Fibroblast of skin of right biceps (primary cell): ENCODE measurements around the gene CACNA1B.
"Not testable (repeated sequence)": the region's sequence is repeated elsewhere in the genome, so short reads cannot be mapped to it uniquely, and the experiment has no call there.

Experiments used
- DNase-seq: peaks from one replicate; pipeline ENCODE4 v3.0.0-alpha.2; 2013

Gene CACNA1B

DNA sequence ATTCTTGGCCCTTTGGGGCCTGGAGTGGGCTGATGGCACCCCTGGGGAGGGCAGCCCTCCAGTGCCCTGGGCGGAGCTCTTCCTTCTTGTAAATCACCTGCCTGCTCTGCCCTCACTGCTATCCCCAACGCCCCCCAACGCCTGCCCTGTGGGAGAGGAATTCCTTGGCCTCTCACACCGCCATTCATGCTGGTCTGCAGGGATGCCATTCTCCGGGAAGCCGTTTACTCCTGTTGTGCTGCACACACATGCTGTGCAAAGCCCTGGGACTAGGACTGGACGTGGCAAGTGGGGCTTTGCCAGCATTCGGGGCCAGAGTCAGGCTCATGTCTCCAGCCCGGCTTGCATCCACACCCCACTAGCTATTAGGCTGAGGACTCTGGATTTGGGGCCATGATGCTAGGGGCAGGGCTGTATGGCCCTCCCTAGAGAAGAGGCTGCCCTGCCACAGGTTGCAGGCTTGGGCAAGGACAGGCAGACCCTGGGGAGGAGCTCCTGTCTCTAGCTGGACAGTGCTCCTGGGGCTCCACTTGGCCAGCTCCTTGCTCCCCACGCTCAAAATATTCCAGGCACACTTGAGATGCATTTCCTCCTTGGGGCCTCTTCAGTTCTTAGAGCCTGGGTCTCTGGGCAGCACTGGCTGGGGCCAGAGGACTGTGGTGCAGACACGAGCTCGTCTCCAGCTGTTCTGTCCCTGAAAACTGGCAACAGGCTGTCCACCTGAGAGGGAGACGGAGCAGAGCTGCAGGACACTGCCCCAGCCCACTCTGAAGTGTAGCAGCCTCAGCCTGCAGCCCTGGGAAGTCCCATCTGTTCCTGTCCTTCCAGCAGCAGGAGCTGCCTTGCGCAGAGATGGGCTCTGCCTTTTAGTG lies 226.9 kb downstream of the CACNA1B start:
- no peak for DNase-seq

DNA sequence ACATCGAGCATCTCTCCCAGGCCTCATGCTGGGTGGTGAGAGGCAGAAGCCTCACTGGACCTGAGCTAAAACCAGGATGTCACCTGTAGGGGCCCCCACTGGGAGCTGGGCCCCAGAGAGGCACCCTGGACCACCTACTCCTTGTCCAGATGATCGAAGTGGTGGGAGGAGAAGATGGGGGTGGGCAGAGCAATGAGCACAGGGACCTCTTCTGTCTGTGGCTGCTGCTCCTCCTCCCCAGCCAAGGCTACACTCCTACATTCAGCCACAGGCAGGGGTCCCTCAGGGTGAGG lies 227.5 kb downstream of the CACNA1B start:
- DNase-seq, result no peak

DNA sequence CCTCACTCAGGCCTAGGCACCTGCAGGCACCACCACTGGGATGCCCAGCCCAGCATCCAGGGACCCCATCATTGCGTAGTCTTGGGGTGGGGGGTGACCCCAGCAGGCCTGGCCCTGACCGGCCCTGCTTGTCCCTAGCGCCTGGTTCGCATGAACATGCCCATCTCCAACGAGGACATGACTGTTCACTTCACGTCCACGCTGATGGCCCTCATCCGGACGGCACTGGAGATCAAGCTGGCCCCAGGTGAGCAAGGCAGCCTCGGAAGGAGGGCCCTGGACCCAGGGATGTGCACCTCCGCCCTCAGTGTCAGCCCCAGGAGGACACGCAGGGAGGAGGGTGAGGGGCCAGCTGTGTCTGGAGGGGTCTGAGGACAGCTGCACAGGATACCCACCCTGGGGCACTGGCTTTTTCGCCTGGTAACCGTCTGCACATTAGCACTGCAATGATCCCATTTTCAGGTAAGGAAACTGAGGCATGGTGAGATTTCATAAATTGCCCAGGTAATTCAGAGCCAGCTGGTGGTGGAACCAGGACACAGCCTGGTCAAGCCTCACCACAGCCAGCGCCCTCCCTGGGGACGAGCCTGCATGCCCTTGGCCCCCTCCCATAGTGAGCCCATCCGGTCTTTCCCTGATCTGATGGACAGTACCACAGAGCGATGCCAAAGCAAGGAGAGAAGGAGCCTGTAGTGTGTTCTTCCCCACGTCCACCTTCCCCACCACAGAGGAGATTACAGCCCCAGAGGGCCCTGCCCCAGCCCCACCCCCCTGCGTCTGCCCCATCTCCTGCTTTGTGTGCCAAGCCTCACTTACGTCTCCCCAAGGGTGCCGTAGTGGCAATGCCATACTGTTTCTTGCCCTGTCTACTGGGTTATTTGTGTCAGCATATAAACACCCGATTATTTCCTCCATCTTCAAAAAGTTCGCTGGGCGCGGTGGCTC lies 228.3 kb downstream of the CACNA1B start:
- no peak for DNase-seq

DNA sequence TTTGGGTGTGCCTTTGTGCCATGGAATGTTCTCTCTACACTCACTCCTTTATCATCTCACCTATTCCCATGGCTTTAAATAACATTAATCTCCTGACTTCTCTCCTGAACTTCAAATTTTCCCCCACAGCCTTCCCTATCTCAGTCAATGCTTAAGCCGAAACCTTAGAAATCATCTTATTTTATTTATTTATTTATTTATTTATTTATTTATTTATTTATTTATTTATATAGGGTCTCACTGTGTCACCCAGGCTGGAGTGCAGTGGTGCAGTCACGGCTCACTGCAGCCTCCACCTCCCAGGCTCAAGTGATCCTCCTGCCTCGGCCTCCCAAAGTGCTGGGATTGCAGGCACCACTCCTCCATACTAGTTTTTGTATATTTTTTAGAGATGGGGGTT lies 229.5 kb downstream of the CACNA1B start:
- not testable (repeated sequence) for DNase-seq

DNA sequence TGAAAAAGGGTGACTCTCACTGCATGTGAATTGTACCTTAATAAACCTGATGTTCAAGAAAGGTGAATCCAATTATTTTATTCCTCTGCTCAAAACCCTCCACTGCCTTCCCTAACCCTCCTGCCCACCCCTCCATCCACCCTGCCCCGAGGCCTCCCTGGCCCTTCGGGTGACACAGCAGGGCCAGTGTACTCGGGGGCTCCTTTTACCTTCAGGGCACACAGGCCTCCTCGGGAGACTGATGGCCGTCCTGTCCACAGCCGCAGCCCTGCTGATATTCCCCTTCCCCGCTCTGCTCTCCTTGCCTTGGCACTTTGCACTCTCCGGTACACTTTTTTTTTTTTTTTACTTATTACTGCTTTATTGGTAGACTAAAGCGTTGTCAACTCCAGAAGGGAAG lies 234.0 kb downstream of the CACNA1B start:
- DNase-seq, result no peak

DNA sequence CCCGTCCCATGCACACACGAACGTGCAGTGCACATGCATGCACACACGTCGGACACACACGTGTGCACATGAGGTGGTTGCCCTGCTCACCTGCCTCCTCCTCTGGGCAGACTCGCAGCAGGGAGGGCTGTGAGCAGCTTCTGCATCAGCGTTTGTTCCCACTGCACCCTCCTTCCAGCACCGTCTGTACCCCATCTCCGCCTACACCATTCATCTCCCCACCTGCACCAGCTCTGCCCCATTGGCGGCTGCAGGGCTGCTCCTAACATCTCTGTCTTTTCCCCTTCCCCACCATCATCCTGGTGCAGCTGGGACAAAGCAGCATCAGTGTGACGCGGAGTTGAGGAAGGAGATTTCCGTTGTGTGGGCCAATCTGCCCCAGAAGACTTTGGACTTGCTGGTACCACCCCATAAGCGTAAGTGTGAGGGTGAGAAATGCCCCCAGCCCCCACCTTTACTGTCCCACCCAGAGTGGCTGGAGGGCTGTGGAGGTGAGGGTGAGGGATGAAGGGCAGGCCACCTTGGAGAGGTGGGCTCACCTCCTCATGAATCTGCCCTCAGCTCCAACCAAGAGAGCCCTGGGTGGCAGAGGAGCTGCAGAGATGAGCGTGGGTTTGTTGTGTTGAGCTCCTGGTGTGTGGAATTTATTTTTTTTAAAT lies 234.6 kb downstream of the CACNA1B start:
- no peak for DNase-seq

DNA sequence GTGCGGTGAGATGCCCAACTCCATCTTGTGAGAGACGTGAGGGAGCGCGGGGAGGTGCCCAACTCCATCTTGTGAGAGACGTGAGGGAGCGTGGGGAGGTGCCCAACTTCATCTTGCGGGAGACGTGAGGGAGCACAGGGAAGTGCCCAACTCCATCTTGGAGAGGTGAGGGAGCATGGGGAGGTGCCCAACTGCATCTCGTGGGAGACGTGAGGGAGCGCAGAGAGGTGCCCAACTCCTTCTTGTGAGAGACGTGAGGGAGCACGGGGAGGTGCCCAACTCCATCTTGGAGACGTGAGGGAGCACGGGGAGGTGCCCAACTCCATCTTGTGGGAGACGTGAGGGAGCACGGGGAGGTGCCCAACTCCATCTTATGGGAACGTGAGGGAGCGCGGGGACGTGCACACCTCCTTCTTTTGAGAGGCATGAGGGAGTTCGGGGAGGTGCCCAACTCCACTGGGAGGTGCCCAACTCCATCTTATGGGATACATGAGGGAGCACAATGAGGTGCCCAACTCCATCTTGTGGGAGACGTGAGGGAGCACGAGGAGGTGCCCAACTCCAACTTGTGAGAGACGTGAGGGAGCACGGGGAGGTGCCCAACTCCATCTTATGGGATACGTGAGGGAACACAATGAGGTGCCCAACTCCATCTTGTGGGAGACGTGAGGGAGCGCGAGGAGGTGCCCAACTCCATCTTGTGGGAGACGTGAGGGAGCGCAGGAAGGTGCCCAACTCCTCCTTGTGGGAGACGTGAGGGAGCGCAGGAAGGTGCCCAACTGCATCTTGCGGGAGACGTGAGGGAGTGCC lies 235.4 kb downstream of the CACNA1B start:
- no peak for DNase-seq

DNA sequence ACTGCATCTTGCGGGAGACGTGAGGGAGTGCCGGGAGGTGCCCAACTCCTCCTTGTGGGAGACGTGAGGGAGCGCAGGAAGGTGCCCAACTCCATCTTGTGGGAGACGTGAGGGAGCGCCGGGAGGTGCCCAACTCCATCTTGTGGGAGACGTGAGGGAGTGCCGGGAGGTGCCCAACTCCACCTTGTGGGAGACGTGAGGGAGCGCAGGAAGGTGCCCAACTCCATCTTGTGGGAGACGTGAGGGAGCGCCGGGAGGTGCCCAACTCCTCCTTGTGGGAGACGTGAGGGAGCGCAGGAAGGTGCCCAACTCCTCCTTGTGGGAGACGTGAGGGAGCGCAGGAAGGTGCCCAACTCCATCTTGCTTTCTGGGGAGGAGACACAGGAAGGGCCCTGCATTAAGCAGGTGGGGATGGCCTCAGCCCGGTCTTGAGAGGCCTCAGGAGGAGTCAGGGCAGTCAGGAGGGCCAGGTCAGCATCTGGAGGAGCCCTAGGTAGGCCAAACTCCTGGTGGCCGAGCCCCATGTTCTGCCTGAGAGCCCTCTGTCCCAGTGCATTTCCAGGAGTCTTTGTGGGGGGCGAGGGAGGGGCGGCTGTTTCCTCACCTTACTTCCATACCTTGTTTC lies 236.2 kb downstream of the CACNA1B start:
- not testable (repeated sequence) for DNase-seq

DNA sequence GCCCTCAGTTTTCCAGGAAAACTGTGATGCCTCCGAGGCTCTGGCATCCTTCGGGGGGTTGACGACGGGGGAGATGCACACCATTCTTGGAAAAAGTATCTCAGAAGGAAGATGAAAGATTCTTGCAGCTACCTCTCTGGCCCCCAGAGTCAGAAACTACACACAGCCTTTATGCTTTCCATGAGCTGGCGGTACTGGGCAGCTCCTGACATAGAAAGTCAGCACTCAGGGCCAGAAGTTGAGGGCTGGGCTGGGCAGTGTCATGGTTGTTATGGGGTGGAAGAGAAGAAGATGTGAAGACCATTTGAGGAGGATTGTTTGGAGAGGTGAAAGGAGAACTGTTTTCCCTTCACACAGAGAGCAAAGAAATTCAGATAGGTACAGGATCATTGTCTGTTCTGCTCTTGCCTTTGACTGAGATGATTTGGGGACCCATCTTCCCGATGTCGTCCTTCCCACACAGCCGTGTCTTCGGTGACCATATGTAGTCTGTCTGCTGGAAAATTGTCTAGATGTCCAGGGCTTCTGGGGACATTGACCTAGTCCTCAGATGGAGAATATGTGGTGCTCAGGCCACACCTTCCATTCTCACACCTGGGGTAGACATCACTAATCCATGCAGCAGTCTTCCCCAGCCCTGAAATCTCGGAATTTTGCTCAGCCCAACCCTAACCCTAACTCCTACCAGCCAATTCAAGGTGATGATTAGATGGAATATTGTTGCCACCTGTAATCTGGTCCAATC lies 237.1 kb downstream of the CACNA1B start:
- no peak for DNase-seq

DNA sequence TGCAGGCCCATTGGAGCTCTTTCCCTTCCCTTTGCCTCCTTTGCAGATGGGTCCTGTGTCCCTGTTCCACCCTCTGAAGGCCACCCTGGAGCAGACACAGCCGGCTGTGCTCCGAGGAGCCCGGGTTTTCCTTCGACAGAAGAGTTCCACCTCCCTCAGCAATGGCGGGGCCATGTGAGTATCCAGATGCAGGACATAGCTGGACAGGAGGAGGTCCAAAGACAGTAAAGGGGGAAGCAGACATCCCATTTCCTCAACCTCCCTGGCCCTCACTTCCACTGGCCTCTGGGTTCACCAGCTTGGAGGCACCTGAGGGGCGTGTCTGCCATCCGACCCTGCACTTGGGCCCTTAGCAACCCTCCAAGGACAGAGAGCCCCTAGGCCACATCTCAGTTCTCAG lies 237.9 kb downstream of the CACNA1B start:
- DNase-seq, result no peak

DNA sequence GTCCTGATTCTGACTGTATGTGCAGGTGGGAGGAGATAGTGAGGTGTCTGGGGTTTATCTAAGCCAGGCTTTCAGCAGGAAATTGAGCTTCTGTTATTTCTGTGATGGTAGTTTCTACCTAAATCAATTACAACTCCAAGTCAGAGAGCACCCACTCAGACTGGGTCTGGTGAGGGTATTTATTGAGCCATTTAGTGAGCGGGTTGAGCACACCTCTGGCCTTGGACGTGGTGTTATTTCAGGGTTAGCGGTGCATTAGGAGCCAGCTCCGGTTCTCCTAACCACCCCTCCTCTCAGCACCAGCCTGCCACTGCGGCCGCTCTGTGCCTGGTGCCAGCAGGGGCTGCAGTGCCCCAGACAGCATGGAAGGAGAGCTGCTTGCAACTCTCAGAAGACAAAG lies 238.9 kb downstream of the CACNA1B start:
- no peak for DNase-seq

DNA sequence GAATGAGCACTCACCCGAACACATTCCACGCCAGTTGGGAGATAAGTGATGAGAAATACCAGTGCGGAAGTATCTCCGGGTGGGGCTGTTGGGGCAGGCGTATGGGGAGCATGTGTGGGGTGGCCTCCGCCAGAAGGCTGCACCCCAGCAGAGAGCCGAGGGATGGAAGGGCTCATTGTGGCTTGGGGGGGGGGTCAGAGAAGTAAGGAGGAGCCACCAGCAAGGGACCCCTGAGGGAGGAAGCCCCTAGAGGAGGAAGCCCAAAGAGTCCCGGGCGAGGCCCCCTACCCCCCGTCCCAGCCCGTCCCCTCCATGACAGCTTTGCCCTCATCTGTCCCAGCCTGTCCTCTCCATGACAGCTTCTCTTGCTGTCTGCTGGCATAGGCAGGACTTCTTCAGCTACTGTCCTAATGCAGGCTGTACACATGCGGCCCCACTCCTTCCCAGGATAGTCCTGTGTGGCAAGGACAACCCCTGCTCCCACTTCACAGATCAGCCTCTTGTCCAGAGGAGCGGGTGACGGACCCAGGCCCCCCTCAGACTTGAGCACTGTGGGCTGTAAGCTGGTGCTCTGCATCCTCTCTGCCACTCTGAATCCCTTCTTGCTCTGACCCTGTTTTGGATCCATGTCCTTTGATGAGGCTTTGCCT lies 239.6 kb downstream of the CACNA1B start:
- DNase-seq, result no peak

DNA sequence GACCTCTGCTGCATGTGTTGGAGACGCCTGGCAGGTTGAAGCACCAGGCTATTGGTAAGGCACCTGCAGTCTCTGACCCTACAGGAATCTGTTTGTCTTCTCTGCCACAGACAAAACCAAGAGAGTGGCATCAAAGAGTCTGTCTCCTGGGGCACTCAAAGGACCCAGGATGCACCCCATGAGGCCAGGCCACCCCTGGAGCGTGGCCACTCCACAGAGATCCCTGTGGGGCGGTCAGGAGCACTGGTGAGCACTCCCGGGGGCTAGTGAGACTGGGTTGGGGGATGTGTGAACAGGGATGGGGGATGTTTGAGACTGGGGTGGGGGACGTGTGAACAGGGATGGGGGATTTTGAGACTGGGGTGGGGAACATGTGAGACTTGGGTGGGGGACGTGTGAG lies 240.3 kb downstream of the CACNA1B start:
- DNase-seq, result no peak

DNA sequence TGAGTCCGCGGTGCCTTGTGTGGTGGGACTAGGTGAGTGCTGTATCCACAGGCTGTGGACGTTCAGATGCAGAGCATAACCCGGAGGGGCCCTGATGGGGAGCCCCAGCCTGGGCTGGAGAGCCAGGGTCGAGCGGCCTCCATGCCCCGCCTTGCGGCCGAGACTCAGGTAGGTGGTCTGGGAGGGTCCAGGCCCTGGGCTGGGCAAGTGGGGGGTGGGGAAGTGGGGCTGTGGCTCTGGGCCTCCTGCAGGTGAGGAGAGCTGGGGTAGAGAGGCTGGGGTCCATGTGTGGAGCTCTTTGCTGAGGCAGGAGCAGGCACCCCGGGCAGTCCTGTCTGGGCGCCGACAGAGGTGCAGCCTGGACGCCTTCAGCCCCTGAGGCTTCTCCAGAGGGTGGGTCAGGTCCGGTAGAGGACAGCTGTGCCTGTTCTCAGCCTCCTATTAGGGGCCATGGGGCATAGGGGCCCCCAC lies 241.1 kb downstream of the CACNA1B start:
- DNase-seq, result no peak

DNA sequence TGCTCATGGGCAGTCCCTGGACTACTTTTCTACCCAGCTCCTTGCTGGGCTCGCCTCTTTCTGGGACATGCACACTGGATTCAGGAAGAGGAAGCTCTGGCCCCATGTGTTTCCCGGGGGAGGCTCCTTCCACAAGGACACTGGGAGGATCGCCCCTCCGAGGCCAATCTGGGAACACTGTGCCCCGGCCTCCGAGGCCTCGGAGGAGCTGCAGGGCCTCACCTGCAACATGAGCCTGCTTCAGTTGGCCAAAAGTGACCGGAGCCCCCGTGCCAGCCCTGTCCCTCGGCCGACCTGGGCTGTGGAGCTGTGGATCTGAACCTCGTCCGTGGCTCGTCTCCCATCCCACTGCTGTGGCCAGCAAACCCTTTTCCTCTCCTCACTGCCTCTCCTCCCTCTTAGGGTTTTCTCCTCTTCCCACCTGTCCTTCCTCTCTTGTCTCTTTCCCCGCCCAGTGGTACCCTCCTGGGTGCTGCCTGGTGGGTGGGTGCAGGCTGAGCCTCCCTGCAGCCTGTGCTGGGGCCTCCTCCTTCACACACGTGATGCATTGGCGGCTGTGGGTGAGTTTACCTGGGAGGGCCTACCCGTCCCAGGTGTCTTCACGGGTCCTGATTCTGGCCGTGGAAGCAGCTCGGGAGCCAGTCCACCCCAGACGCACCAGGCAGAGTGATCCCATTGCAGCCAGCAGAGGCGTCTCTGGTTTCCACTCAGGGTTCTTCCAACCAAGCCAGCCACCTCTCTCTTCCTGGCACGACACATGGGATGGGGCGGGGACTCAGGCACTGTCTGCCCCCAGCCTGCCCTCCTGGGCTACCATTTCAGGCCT lies 241.8 kb downstream of the CACNA1B start:
- DNase-seq, result no peak

DNA sequence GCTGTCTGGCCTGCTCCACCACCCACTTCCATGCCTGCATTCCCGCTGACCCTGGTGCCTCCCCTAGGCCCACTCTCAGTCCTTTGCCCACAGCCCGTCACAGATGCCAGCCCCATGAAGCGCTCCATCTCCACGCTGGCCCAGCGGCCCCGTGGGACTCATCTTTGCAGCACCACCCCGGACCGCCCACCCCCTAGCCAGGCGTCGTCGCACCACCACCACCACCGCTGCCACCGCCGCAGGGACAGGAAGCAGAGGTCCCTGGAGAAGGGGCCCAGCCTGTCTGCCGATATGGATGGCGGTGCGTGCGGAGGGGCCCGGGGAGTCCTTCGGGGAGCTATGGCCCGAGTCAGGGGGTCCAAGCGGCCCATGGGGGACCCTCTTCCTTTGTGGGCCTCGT lies 242.5 kb downstream of the CACNA1B start:
- no peak for DNase-seq

DNA sequence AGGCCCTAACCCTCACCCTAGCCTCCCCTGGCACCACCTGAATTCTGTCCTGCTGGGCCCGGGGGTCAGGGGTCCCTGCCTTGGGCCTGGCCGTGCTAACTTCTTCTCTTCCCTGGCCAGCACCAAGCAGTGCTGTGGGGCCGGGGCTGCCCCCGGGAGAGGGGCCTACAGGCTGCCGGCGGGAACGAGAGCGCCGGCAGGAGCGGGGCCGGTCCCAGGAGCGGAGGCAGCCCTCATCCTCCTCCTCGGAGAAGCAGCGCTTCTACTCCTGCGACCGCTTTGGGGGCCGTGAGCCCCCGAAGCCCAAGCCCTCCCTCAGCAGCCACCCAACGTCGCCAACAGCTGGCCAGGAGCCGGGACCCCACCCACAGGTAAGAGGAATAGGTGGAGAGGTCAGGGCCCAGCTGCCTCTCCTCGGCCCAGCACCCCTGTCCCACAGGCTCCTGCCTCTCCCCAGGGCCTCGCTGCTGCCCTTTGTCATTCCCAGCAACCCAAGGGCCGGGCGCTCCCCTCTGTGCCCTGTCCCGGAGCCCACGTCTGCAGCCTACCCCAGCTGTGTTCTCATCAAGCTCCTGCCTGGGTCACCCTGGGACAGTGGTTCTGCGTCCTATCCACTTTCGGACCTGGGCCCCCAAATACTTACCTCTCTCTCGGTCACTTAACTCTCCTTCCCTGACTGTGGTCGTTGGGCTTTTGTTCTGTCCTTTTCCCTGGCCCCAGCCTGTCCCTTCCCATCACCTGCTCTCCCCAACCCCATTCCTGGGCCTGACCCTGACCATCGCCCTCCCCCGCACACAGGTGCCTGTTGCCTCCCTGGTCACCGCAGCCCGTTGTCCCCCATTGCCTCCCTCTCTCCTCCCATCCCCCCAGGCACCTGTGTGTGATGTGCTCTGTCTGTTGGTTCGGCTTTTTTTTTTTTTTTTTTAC lies 243.2 kb downstream of the CACNA1B start:
- no peak for DNase-seq

DNA sequence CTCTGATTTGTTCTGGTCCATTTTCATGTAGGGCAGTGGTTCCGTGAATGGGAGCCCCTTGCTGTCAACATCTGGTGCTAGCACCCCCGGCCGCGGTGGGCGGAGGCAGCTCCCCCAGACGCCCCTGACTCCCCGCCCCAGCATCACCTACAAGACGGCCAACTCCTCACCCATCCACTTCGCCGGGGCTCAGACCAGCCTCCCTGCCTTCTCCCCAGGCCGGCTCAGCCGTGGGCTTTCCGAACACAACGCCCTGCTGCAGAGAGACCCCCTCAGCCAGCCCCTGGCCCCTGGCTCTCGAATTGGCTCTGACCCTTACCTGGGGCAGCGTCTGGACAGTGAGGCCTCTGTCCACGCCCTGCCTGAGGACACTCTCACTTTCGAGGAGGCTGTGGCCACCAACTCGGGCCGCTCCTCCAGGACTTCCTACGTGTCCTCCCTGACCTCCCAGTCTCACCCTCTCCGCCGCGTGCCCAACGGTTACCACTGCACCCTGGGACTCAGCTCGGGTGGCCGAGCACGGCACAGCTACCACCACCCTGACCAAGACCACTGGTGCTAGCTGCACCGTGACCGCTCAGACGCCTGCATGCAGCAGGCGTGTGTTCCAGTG lies 244.0 kb downstream of the CACNA1B start:
- DNase-seq, result no peak
